Upper lobe of left lung (tissue), 4 donors: Measurements from ENCODE around the gene MYO6.

ENCODE experiments used
- EP300 ChIP-seq, 4 donors: sonication (generic); formaldehyde crosslinking; IDR thresholded peaks; one replicate each; pipeline ENCODE4 v1.5.1; 2017; ENCODE audit warnings: antibody characterized with exemption in 4 of 4, control low read depth in 2 of 4
- POLR2A ChIP-seq, 4 donors: fragments of 450-650 bp; IDR thresholded peaks; one replicate each; pipeline ENCODE4 v1.5.1; 2016 to 2017; ENCODE audit warnings: antibody characterized with exemption in 4 of 4, mild to moderate bottlenecking in 2 of 4
- POLR2AphosphoS5 ChIP-seq, 2 donors: sonication (generic); formaldehyde crosslinking; IDR thresholded peaks; one replicate each; pipeline ENCODE4 v1.5.1; 2017; ENCODE audit warnings: antibody characterized with exemption in 2 of 2
- TF ChIP-seq, protein P1 (sequence below), 6 experiments: fragments of 450-650 bp in 4 of 6; fragments of 200-600 bp in 2 of 6; sonication (generic) in 2 of 6; IDR thresholded peaks; one replicate each; pipeline ENCODE4 v1.5.1; 2016 to 2019; ENCODE audit warnings: antibody characterized with exemption in 6 of 6

DNA sequence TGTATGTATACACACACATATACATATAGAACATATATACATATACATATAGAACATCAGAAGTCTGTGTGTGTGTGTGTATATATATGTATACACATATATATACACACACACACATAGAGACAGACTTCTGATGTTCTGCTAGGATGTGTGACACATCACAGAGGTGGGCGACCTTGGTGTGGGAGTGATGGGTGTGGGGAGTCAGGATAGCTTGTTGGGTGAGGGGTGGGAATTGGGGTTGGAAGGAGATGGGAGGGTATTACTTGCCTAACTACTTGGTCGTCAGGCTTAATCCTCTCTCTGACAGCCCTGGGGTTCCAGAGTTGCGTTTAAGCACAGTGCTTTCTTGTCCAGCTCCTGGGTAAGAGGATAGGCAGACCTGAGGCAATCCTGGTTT lies 8.3 kb downstream of the MYO6 start:
- no peak for TF ChIP-seq POLR2AphosphoS5 (IDR thresholded peaks at IDR 0.05)
- TF ChIP-seq, protein P1, sequence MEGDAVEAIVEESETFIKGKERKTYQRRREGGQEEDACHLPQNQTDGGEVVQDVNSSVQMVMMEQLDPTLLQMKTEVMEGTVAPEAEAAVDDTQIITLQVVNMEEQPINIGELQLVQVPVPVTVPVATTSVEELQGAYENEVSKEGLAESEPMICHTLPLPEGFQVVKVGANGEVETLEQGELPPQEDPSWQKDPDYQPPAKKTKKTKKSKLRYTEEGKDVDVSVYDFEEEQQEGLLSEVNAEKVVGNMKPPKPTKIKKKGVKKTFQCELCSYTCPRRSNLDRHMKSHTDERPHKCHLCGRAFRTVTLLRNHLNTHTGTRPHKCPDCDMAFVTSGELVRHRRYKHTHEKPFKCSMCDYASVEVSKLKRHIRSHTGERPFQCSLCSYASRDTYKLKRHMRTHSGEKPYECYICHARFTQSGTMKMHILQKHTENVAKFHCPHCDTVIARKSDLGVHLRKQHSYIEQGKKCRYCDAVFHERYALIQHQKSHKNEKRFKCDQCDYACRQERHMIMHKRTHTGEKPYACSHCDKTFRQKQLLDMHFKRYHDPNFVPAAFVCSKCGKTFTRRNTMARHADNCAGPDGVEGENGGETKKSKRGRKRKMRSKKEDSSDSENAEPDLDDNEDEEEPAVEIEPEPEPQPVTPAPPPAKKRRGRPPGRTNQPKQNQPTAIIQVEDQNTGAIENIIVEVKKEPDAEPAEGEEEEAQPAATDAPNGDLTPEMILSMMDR (IDR thresholded peaks at IDR 0.05), result no peak
- TF ChIP-seq POLR2A (IDR thresholded peaks at IDR 0.05), result no peak
- TF ChIP-seq EP300 (IDR thresholded peaks at IDR 0.05), result no peak
